IMR-90 (cell line): ENCODE data around the gene DSCAML1. TPM values are rescaled to one million over a fixed set of nuclear protein-coding genes. Genes with fewer than 3 reads are reported as not detected.

Source experiments
- ATAC-seq: fragments of 200-7000 bp; cut with Tn5 transposase; 2 replicates; pipeline ENCODE4 v1.9.1; 2020; ENCODE audit warnings: low read depth, mild to moderate bottlenecking, moderate library complexity
- BruUV-seq: library from RNA; stranded (reverse); fragments of 400-500 nt; replicated peaks from 2 replicates; lab custom pipeline; 2021; lab: Mats Ljungman, UMichigan
- CTCF ChIA-PET: fragments of 300-600 bp; formaldehyde crosslinking; extraction: SDS; loops from one replicate; lab custom pipeline; 2021; ENCODE audit warnings: antibody characterized with exemption; lab: Yijun Ruan, JAX
- POLR2A ChIA-PET: fragments of 300-600 bp; sonication (Branson Sonifier 250); formaldehyde crosslinking; loops from one replicate; lab custom pipeline; 2022; ENCODE audit warnings: antibody characterized with exemption; ENCODE audit not compliant: unreplicated experiment; lab: Charles Lee
- DNase-seq: peaks from one replicate; pipeline ENCODE4 v3.0.0; 2013
- H2AFZ ChIP-seq: replicated peaks from 2 replicates; pipeline ENCODE3; 2013; ENCODE audit warnings: low read length, mild to moderate bottlenecking; ENCODE audit not compliant: poor library complexity
- H2AK5ac ChIP-seq: 2 replicates; pipeline ENCODE4 v1.6.1; 2013; ENCODE audit warnings: low read depth, low read length, inconsistent platforms
- H2AK9ac ChIP-seq: replicated peaks from 2 replicates; pipeline ENCODE3; 2013; ENCODE audit warnings: mild to moderate bottlenecking, low read depth, low read length, moderate library complexity; ENCODE audit not compliant: poor library complexity
- H2BK120ac ChIP-seq: 2 replicates; pipeline ENCODE4 v1.6.1; 2013; ENCODE audit warnings: low read depth, low read length, inconsistent platforms
- H2BK15ac ChIP-seq: 3 replicates; pipeline ENCODE4 v1.6.1; 2013; ENCODE audit warnings: low read depth, low read length, inconsistent platforms
- H2BK20ac ChIP-seq: 2 replicates; pipeline ENCODE4 v1.6.1; 2013; ENCODE audit warnings: low read depth, mild to moderate bottlenecking, inconsistent platforms, low read length, moderate library complexity
- H2BK5ac ChIP-seq: 2 replicates; pipeline ENCODE4 v1.6.1; 2013; ENCODE audit warnings: mild to moderate bottlenecking, low read depth, low read length, inconsistent platforms; ENCODE audit not compliant: poor library complexity, severe bottlenecking
- H3K14ac ChIP-seq: replicated peaks from 2 replicates; pipeline ENCODE4 v1.6.1; 2013; ENCODE audit warnings: low read depth, low read length, inconsistent platforms
- H3K18ac ChIP-seq: 2 replicates; pipeline ENCODE4 v1.6.1; 2013; ENCODE audit warnings: low read depth, low read length, control low read depth
- H3K23ac ChIP-seq: 2 replicates; pipeline ENCODE4 v1.6.1; 2013; ENCODE audit warnings: low read depth, low read length, inconsistent platforms
- H3K27ac ChIP-seq: 2 replicates; pipeline ENCODE4 v1.5.1; 2013; ENCODE audit warnings: mild to moderate bottlenecking, control low read depth, low read length; ENCODE audit not compliant: insufficient read depth
- H3K27me3 ChIP-seq: 2 replicates; pipeline ENCODE4 v1.6.1; 2013; ENCODE audit warnings: low read length; ENCODE audit not compliant: control insufficient read depth, insufficient read depth
- H3K36me3 ChIP-seq: 2 replicates; pipeline ENCODE4 v1.6.1; 2013; ENCODE audit warnings: low read length, mixed read lengths; ENCODE audit not compliant: control insufficient read depth, insufficient read depth
- H3K4ac ChIP-seq: 2 replicates; pipeline ENCODE4 v1.6.1; 2013; ENCODE audit warnings: low read depth, low read length, inconsistent platforms
- H3K4me1 ChIP-seq: 2 replicates; pipeline ENCODE4 v1.6.1; 2013; ENCODE audit warnings: low read length, mixed read lengths; ENCODE audit not compliant: control insufficient read depth, insufficient read depth
- H3K4me2 ChIP-seq: 2 replicates; pipeline ENCODE4 v1.6.1; 2013; ENCODE audit warnings: low read depth, mild to moderate bottlenecking, control low read depth, low read length, moderate library complexity
- H3K4me3 ChIP-seq: 2 replicates; pipeline ENCODE4 v1.5.1; 2013; ENCODE audit warnings: low read depth, mild to moderate bottlenecking, control low read depth, low read length, moderate library complexity; ENCODE audit not compliant: insufficient read depth
- H3K56ac ChIP-seq: 2 replicates; pipeline ENCODE4 v1.6.1; 2013; ENCODE audit warnings: low read length, inconsistent platforms; ENCODE audit not compliant: insufficient read depth; ENCODE audit errors: extremely low read depth
- H3K79me1 ChIP-seq, 2 experiments: 2 replicates each; pipeline ENCODE4 v1.6.1; 2013; ENCODE audit warnings: low read length in 2 of 2, inconsistent platforms in 1 of 2, low read depth in 1 of 2
- H3K9ac ChIP-seq: 2 replicates; pipeline ENCODE4 v1.6.1; 2013; ENCODE audit warnings: low read depth, low read length, control low read depth
- H3K9me1 ChIP-seq: 2 replicates; pipeline ENCODE4 v1.6.1; 2013; ENCODE audit warnings: low read length, inconsistent platforms; ENCODE audit not compliant: insufficient read depth
- H3K9me3 ChIP-seq: 2 replicates; pipeline ENCODE4 v1.6.1; 2013; ENCODE audit warnings: low read length; ENCODE audit not compliant: control insufficient read depth, insufficient read depth
- H4K20me1 ChIP-seq: 2 replicates; pipeline ENCODE4 v1.6.1; 2013; ENCODE audit warnings: low read length, inconsistent platforms; ENCODE audit not compliant: insufficient read depth
- H4K5ac ChIP-seq: 2 replicates; pipeline ENCODE4 v1.6.1; 2013; ENCODE audit warnings: mild to moderate bottlenecking, low read depth, low read length, control low read depth
- H4K8ac ChIP-seq, 2 experiments: 2 replicates each; pipeline ENCODE4 v1.6.1; 2013; ENCODE audit warnings: low read depth in 2 of 2, low read length in 2 of 2, control low read depth in 1 of 2, inconsistent platforms in 1 of 2
- H4K91ac ChIP-seq: 2 replicates; pipeline ENCODE4 v1.6.1; 2013; ENCODE audit warnings: low read depth, low read length, inconsistent platforms; ENCODE audit not compliant: insufficient read depth
- BHLHE40 ChIP-seq: fragments of 150-350 bp; IDR thresholded peaks from 2 replicates; pipeline ENCODE4 v1.6.1; 2016; ENCODE audit warnings: mild to moderate bottlenecking, low read depth, low read length
- CEBPB ChIP-seq: IDR thresholded peaks from 2 replicates; pipeline ENCODE4 v1.6.1; 2012; ENCODE audit warnings: low read depth, low read length, improper control_type of control experiment
- CHD1 ChIP-seq: IDR thresholded peaks from 2 replicates; pipeline ENCODE4 v1.6.1; 2012; ENCODE audit warnings: low read depth, low read length, improper control_type of control experiment
- FOS ChIP-seq: fragments of 150-350 bp; IDR thresholded peaks from 2 replicates; pipeline ENCODE4 v1.6.1; 2016; ENCODE audit warnings: low read depth, low read length
- MAFK ChIP-seq: IDR thresholded peaks from 2 replicates; pipeline ENCODE4 v1.6.1; 2012; ENCODE audit warnings: low read depth, low read length, improper control_type of control experiment
- MAZ ChIP-seq: IDR thresholded peaks from 2 replicates; pipeline ENCODE4 v1.6.1; 2012; ENCODE audit warnings: low read depth, mild to moderate bottlenecking, low read length, improper control_type of control experiment, moderate library complexity, borderline replicate concordance
- MXI1 ChIP-seq: IDR thresholded peaks from 2 replicates; pipeline ENCODE4 v1.6.1; 2012; ENCODE audit warnings: low read depth, mild to moderate bottlenecking, low read length, moderate library complexity, borderline replicate concordance
- NFE2L2 ChIP-seq: fragments of 150-350 bp; IDR thresholded peaks from 2 replicates; pipeline ENCODE4 v1.6.1; 2016; ENCODE audit warnings: low read depth, mild to moderate bottlenecking, low read length
- POLR2A ChIP-seq: IDR thresholded peaks from 2 replicates; pipeline ENCODE4 v1.6.1; 2012; ENCODE audit warnings: mild to moderate bottlenecking, low read depth, low read length
- RAD21 ChIP-seq: IDR thresholded peaks from 2 replicates; pipeline ENCODE4 v1.6.1; 2012; ENCODE audit warnings: low read length, improper control_type of control experiment
- RCOR1 ChIP-seq: IDR thresholded peaks from 2 replicates; pipeline ENCODE4 v1.6.1; 2012; ENCODE audit warnings: mild to moderate bottlenecking, low read length, improper control_type of control experiment; ENCODE audit not compliant: insufficient replicate concordance
- RFX5 ChIP-seq: IDR thresholded peaks from 2 replicates; pipeline ENCODE4 v1.8.0; 2012; ENCODE audit warnings: low read depth, mild to moderate bottlenecking, low read length, moderate library complexity
- SMC3 ChIP-seq: fragments of 150-350 bp; IDR thresholded peaks from 2 replicates; pipeline ENCODE4 v1.6.1; 2016; ENCODE audit warnings: low read depth, mild to moderate bottlenecking, antibody characterized with exemption, low read length, moderate library complexity
- WGBS, 2 experiments: methylation state at CpG; one replicate each; pipeline versions ENCODE4 v1.1.5 to v1.1.7; 2013; ENCODE audit warnings: missing lambda C conversion rate in 2 of 2; ENCODE audit not compliant: insufficient read length in 1 of 2; ENCODE audit errors: extremely low coverage in 2 of 2; 5-methylcytosine and 5-hydroxymethylcytosine counted together
- dilution Hi-C: fragments of 300-500 bp; cut with HindIII; formaldehyde crosslinking; loops from one replicate; pipeline ENCODE4 v1.14.3; 2018; ENCODE audit warnings: low sequenced_read_pairs; ENCODE audit not compliant: unreplicated experiment
- in situ Hi-C: fragments of 300-500 bp; cut with MboI; formaldehyde crosslinking; loops from 3 replicates; pipeline ENCODE4 v1.14.3; 2019; ENCODE audit warnings: low sequenced_read_pairs, inconsistent platforms, mixed read lengths
- intact Hi-C: fragments of 100-400 bp; cut with micrococcal nuclease; formaldehyde crosslinking; loops from 2 replicates; pipeline ENCODE4 v1.10.0; 2022
- polyA plus RNA-seq, 3 experiments: library from polyadenylated mRNA; depleted of rRNA; stranded (reverse); fragments of >200 nt; gene quantifications; 2 replicates each; pipeline ENCODE4 v1.2.3, GENCODE V29; 2012; ENCODE audit warnings: low replicate concordance in 1 of 3
- total RNA-seq: library from RNA; depleted of rRNA; stranded (reverse); fragments of >200 nt; gene quantifications from 2 replicates; pipeline ENCODE4 v1.2.3, GENCODE V29; 2012
- TF ChIP-seq, protein P1 (sequence below): fragments of 150-350 bp; IDR thresholded peaks from 2 replicates; pipeline ENCODE4 v1.6.1; 2016; ENCODE audit warnings: low read depth, mild to moderate bottlenecking, low read length, moderate library complexity, borderline replicate concordance
- TF ChIP-seq, protein P2 (sequence below): conservative IDR thresholded peaks from 2 replicates; pipeline ENCODE4 v1.5.1; 2012; ENCODE audit warnings: mild to moderate bottlenecking, low read depth, low read length, improper control_type of control experiment
- TF ChIP-seq, protein P3 (sequence below): fragments of 150-350 bp; IDR thresholded peaks from 2 replicates; pipeline ENCODE4 v1.6.1; 2017; ENCODE audit warnings: mild to moderate bottlenecking, antibody characterized with exemption, low read length, low read depth

The DSCAML1 gene
- total and polyA plus RNA-seq, 2 of the 4 experiments (the other 2 are of a cell fraction), result not detected

DNA sequence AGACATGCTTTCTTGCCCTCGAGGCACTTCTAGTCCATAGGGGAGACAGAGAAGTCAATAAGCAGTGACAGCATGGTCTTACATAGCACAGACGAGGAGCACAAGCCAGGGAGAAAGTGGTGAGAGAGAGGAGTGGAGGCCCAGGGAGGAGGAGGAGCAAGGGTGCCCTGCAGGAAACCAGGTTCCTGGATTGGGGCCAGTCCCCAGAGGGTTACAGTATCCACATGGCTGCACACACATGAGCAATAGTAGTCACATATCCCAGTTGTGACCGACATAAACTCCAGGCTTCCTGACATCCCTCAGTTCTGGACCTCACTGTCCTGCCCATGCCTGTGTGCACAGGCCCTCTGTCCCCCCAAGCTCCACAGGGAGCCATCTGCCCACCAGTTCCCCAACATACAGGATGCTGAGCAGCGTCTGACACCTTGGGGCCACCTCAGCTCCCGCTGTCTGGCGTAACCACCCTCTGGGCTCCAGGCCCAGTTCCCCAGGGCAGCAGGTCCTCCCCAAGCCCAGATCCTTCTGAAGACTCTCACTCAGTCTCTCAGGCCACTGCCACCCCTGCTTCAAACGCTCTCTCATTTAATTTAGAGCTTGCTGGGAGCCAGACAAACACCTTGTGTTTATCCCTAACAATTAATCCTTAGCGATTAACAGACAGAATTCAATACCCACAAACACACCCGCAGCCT, 53.7 kb downstream of the DSCAML1 start:
- no peak overlapping the region for H2AK5ac ChIP-seq

More for the DNA sequence above, 53.7 kb downstream of the DSCAML1 start:
- no TSS peak for BruUV-seq
- Histone ChIP-seq H3K27me3 (peaks cover 2% of the 10 kb centered on the region; the same call in 1 of the 2 replicates), H3K9me3 (no peaks in the 10 kb centered on the region), H3K56ac (no peak overlapping the region), H3K9ac (no peak overlapping the region), H2BK5ac (no peak overlapping the region), H3K4me3 (no peak overlapping the region), H2BK20ac (no peak overlapping the region), H3K9me1 (no peaks in the 10 kb centered on the region), H3K79me1 (no peaks in the 10 kb centered on the region), H4K20me1 (no peaks in the 10 kb centered on the region), H4K91ac (no peak overlapping the region), H2BK15ac (no peak overlapping the region), H2AK9ac (no peak overlapping the region), H3K36me3 (no peaks in the 10 kb centered on the region), H3K4me2 (no peak overlapping the region), H3K18ac (no peak overlapping the region), H3K14ac (no peak overlapping the region), H3K4ac (no peak overlapping the region), H2AFZ (no peak overlapping the region), H4K8ac (no peak overlapping the region), H3K23ac (no peak overlapping the region), H4K5ac (no peak overlapping the region), H3K4me1 (no peaks in the 10 kb centered on the region), H3K27ac (no peak overlapping the region), H2BK120ac (no peak overlapping the region)
- dilution Hi-C loops (no loop called here), intact Hi-C loops (no loop called here), in situ Hi-C loops (no loop called here)
- ATAC-seq (no peak), DNase-seq (no peak)
- ChIA-PET POLR2A (no interaction called here), CTCF (no interaction called here)
- WGBS, 2 experiments, result 58% methylated on average over 6 of the region's 9 CpGs; no CpG with 5 or more reads in 1 of the 2 experiments
- TF ChIP-seq RAD21, result no peak
- TF ChIP-seq MAFK, result no peak
- TF ChIP-seq, protein P1, sequence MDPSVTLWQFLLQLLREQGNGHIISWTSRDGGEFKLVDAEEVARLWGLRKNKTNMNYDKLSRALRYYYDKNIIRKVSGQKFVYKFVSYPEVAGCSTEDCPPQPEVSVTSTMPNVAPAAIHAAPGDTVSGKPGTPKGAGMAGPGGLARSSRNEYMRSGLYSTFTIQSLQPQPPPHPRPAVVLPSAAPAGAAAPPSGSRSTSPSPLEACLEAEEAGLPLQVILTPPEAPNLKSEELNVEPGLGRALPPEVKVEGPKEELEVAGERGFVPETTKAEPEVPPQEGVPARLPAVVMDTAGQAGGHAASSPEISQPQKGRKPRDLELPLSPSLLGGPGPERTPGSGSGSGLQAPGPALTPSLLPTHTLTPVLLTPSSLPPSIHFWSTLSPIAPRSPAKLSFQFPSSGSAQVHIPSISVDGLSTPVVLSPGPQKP, result no peak
- TF ChIP-seq POLR2A, result no peak
- TF ChIP-seq, protein P2, sequence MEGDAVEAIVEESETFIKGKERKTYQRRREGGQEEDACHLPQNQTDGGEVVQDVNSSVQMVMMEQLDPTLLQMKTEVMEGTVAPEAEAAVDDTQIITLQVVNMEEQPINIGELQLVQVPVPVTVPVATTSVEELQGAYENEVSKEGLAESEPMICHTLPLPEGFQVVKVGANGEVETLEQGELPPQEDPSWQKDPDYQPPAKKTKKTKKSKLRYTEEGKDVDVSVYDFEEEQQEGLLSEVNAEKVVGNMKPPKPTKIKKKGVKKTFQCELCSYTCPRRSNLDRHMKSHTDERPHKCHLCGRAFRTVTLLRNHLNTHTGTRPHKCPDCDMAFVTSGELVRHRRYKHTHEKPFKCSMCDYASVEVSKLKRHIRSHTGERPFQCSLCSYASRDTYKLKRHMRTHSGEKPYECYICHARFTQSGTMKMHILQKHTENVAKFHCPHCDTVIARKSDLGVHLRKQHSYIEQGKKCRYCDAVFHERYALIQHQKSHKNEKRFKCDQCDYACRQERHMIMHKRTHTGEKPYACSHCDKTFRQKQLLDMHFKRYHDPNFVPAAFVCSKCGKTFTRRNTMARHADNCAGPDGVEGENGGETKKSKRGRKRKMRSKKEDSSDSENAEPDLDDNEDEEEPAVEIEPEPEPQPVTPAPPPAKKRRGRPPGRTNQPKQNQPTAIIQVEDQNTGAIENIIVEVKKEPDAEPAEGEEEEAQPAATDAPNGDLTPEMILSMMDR, result no peak
- no peak for TF ChIP-seq CHD1
- TF ChIP-seq RCOR1, result no peak
- no peak for TF ChIP-seq SMC3
- no peak for TF ChIP-seq MAZ
- no peak for TF ChIP-seq NFE2L2
- TF ChIP-seq RFX5, result no peak
- no peak for TF ChIP-seq CEBPB
- TF ChIP-seq, protein P3, sequence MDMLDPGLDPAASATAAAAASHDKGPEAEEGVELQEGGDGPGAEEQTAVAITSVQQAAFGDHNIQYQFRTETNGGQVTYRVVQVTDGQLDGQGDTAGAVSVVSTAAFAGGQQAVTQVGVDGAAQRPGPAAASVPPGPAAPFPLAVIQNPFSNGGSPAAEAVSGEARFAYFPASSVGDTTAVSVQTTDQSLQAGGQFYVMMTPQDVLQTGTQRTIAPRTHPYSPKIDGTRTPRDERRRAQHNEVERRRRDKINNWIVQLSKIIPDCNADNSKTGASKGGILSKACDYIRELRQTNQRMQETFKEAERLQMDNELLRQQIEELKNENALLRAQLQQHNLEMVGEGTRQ, result no peak
- no peak for TF ChIP-seq BHLHE40
- no peak for TF ChIP-seq FOS
- no peak for TF ChIP-seq MXI1
